GM18873 (cell line): Measurements from ENCODE around the gene ADAMTS17.

Source experiments
- ATAC-seq: cut with Tn5 transposase; IDR thresholded peaks from one replicate; pipeline ENCODE4 v1.9.1; 2021; ENCODE audit warnings: mild to moderate bottlenecking, moderate library complexity, moderate number of reproducible peaks; ENCODE audit not compliant: unreplicated experiment, low FRiP score

ADAMTS17 gene

DNA sequence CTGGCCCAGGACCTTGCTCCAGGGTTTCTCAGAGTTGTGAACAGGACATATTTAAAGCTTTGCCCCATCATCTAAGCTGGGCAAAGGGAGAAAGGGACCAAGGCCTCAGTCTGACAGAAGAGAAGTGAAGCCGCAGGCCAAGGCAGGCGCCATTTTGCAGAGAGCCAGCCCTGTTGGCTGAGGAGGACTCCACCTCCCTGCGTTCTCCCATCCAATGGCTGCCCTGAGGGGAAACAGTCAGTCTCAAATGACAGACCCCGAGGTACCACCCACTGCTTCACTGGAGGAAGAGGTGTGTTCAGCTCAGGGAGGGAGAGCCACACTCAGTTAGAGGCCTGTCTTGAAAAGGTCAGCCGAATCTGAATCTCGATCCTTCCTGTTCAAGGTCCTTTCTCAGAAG is 86.1 kb downstream of the ADAMTS17 start:
- no peak for ATAC-seq

DNA sequence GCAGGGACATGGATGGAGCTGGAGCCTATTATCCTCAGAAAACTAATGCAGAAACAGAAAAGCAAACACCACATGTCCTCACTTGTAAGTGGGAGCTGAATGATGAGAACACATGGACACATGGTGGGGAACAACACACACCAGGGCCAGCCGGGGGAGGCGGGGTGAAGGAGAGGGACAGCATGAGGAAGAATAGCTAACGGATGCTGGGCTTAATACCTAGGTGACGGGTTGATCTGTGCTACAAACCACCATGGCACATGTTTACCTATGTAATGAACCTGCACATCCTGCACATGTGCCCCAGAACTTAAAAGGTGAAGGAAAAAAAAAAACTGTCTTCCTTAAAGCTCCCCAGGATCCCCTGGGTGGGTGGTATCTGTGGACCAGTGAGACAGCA is 87.1 kb downstream of the ADAMTS17 start:
- no peak for ATAC-seq

DNA sequence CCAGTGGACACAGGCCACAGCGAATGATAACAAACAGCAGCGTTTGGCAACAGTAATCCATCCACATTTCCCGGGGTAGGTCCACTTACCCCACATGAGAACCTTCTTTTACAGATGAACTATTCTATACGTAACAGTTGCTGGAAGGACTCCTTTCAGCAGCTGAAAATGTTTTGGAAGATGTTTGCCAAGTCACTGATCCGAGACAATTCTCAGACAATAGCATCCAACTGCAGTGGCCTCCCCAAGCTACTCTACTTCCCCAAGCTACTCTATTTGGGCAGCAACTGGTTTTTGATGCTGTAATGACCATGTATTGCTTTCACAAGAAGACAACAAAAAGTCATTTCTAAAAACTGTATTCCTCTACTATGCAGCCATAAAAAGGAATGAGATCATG is 87.5 kb downstream of the ADAMTS17 start:
- no peak for ATAC-seq

DNA sequence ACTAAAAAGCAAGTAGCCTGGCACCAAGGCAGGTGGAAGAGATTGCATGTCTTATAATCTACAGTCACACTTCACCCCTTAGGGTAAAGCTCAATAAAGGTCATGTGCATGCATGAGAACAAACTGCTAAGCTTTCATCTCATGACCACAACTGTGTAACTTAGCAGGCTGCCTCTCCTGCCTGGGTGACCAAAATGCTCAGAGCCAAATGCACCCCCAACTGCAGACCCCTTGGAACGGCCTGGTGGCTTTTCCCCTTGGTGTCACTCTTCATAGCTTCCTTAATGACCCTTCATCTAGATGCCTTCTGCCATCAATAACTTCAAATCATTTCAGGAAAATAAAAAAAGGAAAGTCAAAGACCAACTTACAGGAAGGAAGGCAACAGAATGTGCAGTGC is 88.1 kb downstream of the ADAMTS17 start:
- no peak for ATAC-seq

DNA sequence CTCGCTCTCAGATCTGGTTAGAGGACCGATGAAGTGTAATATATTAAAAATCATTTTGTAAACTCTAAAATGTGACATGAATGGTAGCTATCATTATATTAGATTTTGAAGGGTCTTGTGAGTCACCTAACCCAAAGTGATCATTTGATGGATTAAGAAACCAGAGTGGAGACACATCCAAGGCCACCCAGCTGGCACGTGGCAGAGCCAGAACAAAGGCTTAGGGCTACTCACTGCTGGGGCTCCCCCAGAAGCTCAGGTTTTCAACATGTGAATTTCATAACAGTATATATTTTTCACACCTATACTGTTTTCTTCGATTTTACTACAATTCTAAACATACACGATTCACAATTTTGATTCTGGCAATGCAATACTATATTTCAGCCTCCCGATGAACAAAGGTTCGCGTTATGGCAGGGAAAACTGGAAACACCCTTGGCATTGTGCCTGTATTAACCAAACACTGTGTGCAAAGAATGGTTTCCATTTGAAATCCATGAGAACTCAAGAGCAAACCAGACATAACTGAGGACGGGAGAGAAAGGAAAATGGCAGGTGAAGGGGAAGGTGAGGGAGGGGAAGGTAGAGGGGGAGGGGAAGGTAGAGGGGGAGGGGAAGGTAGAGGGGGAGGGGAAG is 88.9 kb downstream of the ADAMTS17 start:
- no peak for ATAC-seq

DNA sequence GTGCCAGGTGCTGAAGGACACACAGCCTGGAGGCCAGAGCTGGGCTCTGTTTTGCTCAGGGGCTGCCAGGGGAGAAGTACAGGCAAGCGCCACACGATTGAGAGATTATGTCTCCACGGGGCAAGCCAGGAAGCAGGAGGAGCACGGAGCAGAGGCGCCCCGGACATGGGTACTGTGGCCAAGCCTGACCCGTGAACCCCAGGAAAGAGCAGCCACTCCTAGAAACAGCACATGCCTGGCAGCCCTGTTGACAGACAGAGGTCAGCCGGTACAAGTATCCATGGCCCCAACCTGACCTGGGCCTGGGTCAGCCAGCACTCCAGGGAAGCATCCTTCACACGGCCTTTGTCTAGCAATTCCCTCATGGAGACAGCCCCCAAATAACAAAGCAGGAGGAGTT is 89.4 kb downstream of the ADAMTS17 start:
- no peak for ATAC-seq

DNA sequence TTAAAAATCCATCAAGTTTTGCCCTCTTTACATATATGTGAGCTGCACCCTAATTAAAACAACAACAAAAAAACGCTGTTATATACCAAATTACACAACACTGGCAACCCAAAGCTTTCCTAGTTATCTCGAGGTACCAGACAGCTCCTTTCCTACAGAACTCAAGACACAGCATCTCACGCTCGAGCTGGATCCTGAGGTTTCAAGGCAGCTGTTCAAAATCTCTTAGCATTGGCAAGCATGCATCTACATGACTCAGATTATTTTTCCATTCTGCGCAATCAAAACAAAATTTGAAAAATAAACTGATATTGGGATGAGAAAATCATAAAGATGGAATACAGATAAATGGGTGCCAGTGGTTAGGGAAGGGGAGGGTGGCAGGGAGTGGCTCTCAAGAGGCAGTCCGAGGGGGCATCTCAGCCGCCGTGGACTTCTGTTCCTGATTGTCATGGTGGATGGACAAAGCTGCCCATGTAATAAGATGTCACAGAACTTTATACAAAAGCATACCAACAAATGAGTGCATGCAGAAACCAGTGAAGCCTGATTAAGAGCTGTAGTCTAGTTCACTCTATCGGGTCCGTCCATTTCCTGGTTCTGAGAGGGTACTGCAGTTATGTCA is 91.5 kb downstream of the ADAMTS17 start:
- ATAC-seq = no peak

DNA sequence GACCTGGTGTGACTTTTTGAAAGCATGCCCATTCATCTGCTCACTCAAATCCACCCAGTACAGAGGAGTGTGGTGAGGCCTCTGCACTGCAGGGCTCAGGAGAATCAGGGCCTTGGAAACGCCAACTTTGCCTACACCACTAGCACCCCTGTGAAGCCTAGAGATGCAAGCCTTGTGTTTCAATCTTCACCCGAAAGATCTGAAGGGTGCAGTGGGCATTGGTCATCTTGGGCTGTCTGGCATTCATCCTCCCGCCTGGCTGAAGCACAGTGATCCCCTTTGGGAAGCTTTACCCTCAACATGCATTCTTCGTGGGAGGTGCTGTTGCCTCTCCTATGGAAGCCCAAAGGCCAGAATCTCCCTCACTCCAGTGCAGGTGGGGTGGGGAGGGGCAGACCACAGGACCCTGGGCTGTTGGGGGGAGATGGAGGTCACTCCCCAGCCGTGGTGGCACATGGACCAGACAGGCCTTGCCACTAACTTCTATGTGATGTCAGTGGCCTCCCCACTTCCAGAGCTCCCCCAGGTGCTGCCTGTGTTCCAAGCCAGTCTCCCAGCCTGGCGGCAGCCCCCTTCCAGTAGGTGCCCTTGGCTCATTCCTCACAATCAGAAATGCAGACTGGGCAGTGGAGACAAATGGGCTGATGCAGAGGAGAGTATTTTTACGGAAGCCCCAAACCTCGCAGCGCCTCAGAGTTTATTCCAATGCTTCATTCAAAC is 92.5 kb downstream of the ADAMTS17 start:
- ATAC-seq = no peak

DNA sequence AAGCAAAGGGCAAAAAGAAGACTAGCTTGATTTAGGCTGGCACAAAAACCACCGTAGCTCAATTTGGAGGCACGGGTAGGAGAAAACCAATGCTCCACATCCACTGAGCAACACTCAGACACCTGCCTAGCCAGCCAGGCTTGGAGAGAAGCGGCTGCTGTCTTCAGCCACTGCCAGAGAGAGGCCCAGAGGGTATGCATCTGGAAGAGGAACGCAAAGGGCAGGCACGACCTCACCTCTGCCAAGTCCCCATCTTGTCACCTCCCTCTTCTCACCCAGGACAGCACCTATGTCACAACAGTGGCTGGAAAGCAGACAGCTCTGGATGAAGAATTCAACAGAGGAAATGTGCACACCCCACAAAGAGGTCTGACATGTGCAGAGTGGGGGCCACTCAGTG is 93.5 kb downstream of the ADAMTS17 start:
- no peak for ATAC-seq

DNA sequence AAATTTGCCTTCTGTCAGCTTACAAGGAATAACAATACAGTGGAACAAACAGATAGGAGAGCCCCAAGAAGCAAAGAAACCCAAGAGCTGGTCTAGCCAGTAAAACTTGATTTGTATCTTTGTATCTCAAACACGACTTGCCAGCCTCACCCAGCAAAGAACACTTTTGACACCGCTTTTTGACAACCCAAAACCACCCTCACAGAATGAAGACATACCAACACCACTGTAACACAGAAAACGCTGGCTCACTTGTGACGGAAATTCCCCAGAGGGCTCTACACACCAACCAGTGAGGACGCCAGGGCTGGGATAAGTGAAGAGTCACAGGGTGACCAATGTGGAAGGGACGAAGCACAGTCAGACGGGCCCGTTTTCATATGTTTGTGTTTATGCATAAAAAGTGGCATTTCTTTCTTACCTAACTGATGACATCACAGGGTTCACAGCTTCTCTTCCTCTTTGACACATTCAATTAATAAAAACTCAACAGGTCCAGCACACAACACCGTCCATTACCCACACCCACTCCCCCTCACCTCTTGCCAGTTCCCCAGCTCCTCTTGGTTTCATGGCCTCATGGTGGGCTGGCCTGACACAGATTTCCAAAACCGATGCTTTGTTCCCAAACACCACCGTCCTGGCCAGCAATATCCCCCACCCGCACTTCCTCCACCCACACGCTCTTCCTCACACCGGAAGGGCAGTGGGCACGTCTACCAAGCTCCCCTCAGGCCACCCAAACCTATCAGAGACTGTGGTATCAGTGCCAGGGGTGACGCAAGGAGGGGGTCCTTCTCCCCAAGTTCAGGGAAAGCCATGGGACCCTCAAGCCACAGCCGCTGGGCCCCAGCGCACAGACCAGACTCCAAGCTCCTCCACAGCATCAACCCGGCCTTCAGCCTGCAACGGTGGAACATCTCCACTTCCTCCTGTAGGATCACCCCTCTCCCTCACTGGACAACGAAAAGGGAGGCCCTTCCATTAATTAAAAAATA is 94.2 kb downstream of the ADAMTS17 start:
- no peak for ATAC-seq

DNA sequence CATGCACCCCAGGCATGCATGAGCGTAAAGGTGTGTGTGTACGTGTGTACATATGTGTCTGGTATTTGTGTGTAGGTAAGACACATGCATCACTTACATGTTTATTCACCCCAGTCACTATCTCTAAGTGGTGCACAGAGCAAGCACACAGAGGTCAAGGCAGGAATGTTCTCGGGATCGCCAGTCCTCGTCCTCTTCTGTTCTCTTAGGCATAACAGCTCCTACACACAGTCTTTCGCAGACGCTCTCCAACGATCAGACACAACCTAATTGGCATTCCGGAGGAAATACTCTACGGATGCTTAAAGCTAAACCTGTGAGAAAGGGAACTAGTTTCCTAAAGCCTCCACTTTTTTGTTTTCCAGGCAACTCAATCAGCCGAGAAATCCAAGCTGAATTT is 95.9 kb downstream of the ADAMTS17 start:
- ATAC-seq = no peak

DNA sequence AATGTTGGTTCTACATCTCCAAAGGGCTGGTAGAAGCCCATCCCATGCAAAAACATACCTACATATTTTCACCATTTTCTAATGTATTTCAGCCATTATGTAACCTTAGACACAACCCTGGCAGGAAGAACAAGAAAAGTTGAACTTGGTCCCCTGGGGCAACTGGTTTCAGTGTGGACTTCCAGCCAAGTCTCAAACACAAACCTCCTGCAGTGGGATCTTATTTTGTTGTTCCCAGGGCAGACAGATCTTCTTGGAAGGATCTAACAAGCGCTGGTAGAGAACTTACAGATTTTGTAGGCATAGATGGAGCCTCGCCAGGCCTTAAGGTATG is 96.3 kb downstream of the ADAMTS17 start:
- no peak for ATAC-seq

DNA sequence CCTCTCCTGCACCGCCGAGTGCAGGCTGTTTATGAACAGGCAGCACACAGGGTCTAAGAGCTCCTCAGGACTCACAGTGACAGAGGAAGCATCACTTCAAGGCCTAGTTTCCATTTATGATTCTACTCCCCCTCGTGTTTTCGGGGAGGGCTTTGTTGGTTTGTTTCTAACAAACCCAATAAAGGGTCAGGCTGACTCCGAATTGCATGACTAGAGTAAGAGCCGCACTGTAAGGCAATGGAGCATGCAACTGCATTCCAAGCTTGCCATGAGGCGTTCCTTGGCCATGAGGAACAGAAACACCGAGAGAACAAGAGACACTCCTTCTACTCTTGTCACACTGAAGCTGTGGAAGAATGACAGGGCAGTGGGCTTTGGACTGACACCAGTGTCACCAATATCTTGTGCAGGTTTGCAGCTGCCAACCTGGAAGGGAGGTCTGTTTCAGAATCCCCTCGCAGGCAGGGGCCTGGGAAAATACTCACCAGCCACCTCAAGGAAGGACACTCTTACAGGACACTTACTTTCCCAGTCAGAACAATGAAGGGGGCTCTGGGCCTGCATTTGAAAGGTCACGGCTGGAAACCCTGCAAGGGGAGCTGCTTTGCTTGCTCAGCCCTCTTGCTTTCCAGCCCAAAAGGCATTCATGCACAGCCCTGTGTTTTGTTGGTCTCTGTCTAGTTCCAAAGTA is 96.8 kb downstream of the ADAMTS17 start:
- ATAC-seq = no peak

DNA sequence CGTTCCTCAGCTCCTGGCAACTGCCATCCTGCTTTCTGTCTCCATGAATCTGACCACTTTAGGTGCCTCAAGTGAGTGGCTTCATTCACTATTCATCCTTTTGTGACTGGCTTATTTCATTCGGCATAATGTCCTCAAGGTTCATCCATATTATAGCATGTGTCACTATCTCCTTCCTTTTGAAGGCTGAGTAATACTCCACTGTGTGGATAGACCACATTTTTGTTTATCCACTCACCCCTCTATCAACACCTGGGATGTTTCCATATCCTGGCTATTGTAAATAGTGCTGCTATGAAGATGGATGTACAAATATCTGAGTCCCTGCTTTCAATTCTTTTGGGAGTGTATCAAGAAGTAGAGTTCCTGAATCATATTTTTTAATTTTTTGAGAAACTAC is 98.8 kb downstream of the ADAMTS17 start:
- ATAC-seq = no peak

DNA sequence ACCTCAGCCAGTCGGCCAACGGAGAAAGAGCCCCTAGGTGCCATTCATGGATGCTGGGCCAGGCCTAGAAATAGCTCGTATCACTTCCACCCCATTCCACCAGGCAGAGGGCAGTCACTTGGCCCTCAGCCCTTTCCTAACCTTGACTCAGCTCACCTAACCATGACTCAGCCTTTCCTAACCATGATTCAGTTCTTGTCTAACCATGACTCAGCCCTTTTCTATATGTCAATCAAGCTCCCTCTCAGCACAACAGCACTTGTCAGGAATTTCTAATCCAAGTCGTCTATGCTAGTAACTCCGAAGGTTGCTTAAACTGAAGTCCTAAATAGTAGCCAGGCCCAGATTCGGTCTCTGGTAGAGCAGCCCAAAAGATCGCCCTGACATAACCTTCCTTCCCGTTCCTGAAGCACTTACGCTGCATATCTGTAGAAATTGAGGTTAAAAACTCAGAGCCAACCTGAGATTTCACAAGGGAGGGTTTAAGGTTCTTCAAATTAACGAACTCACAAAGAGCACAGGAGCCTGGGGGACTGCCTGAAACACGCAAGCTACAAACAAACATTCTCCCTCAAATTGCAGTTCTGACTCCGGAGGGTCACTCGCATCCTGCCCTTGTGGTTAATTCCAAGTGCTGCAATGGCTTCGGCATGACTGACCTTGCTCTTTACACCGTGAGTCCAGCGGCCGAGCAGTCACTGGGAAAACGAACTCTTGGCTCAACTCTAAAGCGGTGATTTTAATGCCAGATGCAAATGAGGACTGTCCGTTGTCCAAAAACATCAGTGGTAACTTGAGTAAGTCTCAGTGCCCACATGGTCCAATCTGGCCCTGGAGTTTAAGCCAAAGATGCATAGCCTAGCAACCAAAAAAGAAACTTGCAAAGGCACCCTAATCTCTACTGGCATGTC is 99.9 kb downstream of the ADAMTS17 start:
- ATAC-seq = no peak

DNA sequence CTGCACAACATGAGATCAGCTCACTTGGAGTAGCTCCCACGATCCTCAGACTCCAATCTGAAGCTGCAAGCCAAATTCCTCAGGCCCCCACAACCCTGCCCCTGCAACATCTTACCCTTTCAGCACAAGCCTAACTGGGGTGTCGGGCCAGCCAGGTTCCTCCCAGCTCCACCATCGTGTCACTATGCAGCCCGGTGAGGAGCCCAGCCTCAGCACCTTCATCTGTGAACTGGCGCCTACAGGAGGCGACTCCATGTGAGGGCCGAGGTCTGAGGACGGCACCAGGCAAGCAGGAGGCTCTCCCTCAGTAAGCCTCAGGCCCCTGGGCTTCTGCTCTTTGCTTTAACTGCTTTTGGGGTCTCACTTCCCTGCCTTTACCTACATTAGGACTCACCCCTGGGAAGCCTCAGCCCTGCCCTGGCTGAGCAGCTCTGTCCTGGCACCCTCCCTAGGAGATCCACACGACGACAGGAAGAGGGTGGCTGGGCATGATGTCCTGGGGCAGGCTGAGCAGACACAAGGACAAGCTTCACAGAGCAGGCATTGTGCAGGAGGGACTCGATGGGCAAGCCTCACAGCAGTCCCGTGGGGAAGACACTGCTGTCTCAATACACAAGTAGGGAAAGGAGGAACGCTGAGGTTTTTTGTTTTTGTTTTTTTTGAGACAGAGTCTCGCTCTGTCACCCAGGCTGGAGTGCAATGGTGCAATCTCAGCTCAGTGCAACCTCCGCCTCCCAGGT is 104.6 kb downstream of the ADAMTS17 start:
- ATAC-seq = no peak

DNA sequence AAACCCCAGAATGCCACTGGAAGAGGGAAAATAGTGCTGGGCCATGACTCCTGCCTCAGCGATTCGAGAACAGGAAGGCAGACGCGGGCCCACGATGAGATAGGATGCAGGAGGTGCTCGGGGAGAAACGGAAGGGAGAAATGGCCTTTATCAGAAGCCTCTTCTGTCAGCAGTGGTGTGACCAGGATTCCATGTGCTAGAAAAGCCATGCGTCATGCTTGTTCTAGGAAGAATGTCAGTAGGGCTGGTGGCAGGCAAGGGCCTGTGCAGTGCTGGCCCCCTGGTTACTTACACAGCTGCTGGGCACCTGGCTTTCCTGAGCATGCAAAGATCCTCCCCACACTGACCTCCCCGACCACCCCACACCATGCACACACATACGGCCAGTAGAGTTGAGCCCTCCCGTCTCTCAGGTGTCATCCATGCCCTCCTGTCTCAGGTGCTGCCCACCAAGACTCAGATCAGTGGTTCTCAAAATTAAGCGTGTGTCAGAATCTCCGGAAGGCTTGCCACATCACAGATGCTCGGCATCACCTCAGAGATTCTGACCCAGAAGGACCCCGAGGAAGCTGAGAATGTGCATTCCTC is 106.7 kb downstream of the ADAMTS17 start:
- ATAC-seq = no peak
